IMR-90 (cell line): ENCODE measurements around the gene S100Z. TPM values are rescaled to one million over a fixed set of nuclear protein-coding genes. Genes with fewer than 3 reads are reported as not detected.

Experiments
- ATAC-seq: fragments of 200-7000 bp; cut with Tn5 transposase; 2 replicates; pipeline ENCODE4 v1.9.1; 2020; ENCODE audit warnings: low read depth, mild to moderate bottlenecking, moderate library complexity
- BruUV-seq: library from RNA; stranded (reverse); fragments of 400-500 nt; replicated peaks from 2 replicates; lab custom pipeline; 2021; lab: Mats Ljungman, UMichigan
- CTCF ChIA-PET: fragments of 300-600 bp; formaldehyde crosslinking; extraction: SDS; loops from one replicate; lab custom pipeline; 2021; ENCODE audit warnings: antibody characterized with exemption; lab: Yijun Ruan, JAX
- POLR2A ChIA-PET: fragments of 300-600 bp; sonication (Branson Sonifier 250); formaldehyde crosslinking; loops from one replicate; lab custom pipeline; 2022; ENCODE audit warnings: antibody characterized with exemption; ENCODE audit not compliant: unreplicated experiment; lab: Charles Lee
- DNase-seq: peaks from one replicate; pipeline ENCODE4 v3.0.0; 2013
- H2AFZ ChIP-seq: replicated peaks from 2 replicates; pipeline ENCODE3; 2013; ENCODE audit warnings: low read length, mild to moderate bottlenecking; ENCODE audit not compliant: poor library complexity
- H2AK5ac ChIP-seq: 2 replicates; pipeline ENCODE4 v1.6.1; 2013; ENCODE audit warnings: low read depth, low read length, inconsistent platforms
- H2AK9ac ChIP-seq: replicated peaks from 2 replicates; pipeline ENCODE3; 2013; ENCODE audit warnings: mild to moderate bottlenecking, low read depth, low read length, moderate library complexity; ENCODE audit not compliant: poor library complexity
- H2BK120ac ChIP-seq: 2 replicates; pipeline ENCODE4 v1.6.1; 2013; ENCODE audit warnings: low read depth, low read length, inconsistent platforms
- H2BK15ac ChIP-seq: 3 replicates; pipeline ENCODE4 v1.6.1; 2013; ENCODE audit warnings: low read depth, low read length, inconsistent platforms
- H2BK20ac ChIP-seq: 2 replicates; pipeline ENCODE4 v1.6.1; 2013; ENCODE audit warnings: low read depth, mild to moderate bottlenecking, inconsistent platforms, low read length, moderate library complexity
- H2BK5ac ChIP-seq: 2 replicates; pipeline ENCODE4 v1.6.1; 2013; ENCODE audit warnings: mild to moderate bottlenecking, low read depth, low read length, inconsistent platforms; ENCODE audit not compliant: poor library complexity, severe bottlenecking
- H3K14ac ChIP-seq: replicated peaks from 2 replicates; pipeline ENCODE4 v1.6.1; 2013; ENCODE audit warnings: low read depth, low read length, inconsistent platforms
- H3K18ac ChIP-seq: 2 replicates; pipeline ENCODE4 v1.6.1; 2013; ENCODE audit warnings: low read depth, low read length, control low read depth
- H3K23ac ChIP-seq: 2 replicates; pipeline ENCODE4 v1.6.1; 2013; ENCODE audit warnings: low read depth, low read length, inconsistent platforms
- H3K27ac ChIP-seq: 2 replicates; pipeline ENCODE4 v1.5.1; 2013; ENCODE audit warnings: mild to moderate bottlenecking, control low read depth, low read length; ENCODE audit not compliant: insufficient read depth
- H3K27me3 ChIP-seq: 2 replicates; pipeline ENCODE4 v1.6.1; 2013; ENCODE audit warnings: low read length; ENCODE audit not compliant: control insufficient read depth, insufficient read depth
- H3K36me3 ChIP-seq: 2 replicates; pipeline ENCODE4 v1.6.1; 2013; ENCODE audit warnings: low read length, mixed read lengths; ENCODE audit not compliant: control insufficient read depth, insufficient read depth
- H3K4ac ChIP-seq: 2 replicates; pipeline ENCODE4 v1.6.1; 2013; ENCODE audit warnings: low read depth, low read length, inconsistent platforms
- H3K4me1 ChIP-seq: 2 replicates; pipeline ENCODE4 v1.6.1; 2013; ENCODE audit warnings: low read length, mixed read lengths; ENCODE audit not compliant: control insufficient read depth, insufficient read depth
- H3K4me2 ChIP-seq: 2 replicates; pipeline ENCODE4 v1.6.1; 2013; ENCODE audit warnings: low read depth, mild to moderate bottlenecking, control low read depth, low read length, moderate library complexity
- H3K4me3 ChIP-seq: 2 replicates; pipeline ENCODE4 v1.5.1; 2013; ENCODE audit warnings: low read depth, mild to moderate bottlenecking, control low read depth, low read length, moderate library complexity; ENCODE audit not compliant: insufficient read depth
- H3K56ac ChIP-seq: 2 replicates; pipeline ENCODE4 v1.6.1; 2013; ENCODE audit warnings: low read length, inconsistent platforms; ENCODE audit not compliant: insufficient read depth; ENCODE audit errors: extremely low read depth
- H3K79me1 ChIP-seq, 2 experiments: 2 replicates each; pipeline ENCODE4 v1.6.1; 2013; ENCODE audit warnings: low read length in 2 of 2, inconsistent platforms in 1 of 2, low read depth in 1 of 2
- H3K9ac ChIP-seq: 2 replicates; pipeline ENCODE4 v1.6.1; 2013; ENCODE audit warnings: low read depth, low read length, control low read depth
- H3K9me1 ChIP-seq: 2 replicates; pipeline ENCODE4 v1.6.1; 2013; ENCODE audit warnings: low read length, inconsistent platforms; ENCODE audit not compliant: insufficient read depth
- H3K9me3 ChIP-seq: 2 replicates; pipeline ENCODE4 v1.6.1; 2013; ENCODE audit warnings: low read length; ENCODE audit not compliant: control insufficient read depth, insufficient read depth
- H4K20me1 ChIP-seq: 2 replicates; pipeline ENCODE4 v1.6.1; 2013; ENCODE audit warnings: low read length, inconsistent platforms; ENCODE audit not compliant: insufficient read depth
- H4K5ac ChIP-seq: 2 replicates; pipeline ENCODE4 v1.6.1; 2013; ENCODE audit warnings: mild to moderate bottlenecking, low read depth, low read length, control low read depth
- H4K8ac ChIP-seq, 2 experiments: 2 replicates each; pipeline ENCODE4 v1.6.1; 2013; ENCODE audit warnings: low read depth in 2 of 2, low read length in 2 of 2, control low read depth in 1 of 2, inconsistent platforms in 1 of 2
- H4K91ac ChIP-seq: 2 replicates; pipeline ENCODE4 v1.6.1; 2013; ENCODE audit warnings: low read depth, low read length, inconsistent platforms; ENCODE audit not compliant: insufficient read depth
- BHLHE40 ChIP-seq: fragments of 150-350 bp; IDR thresholded peaks from 2 replicates; pipeline ENCODE4 v1.6.1; 2016; ENCODE audit warnings: mild to moderate bottlenecking, low read depth, low read length
- CEBPB ChIP-seq: IDR thresholded peaks from 2 replicates; pipeline ENCODE4 v1.6.1; 2012; ENCODE audit warnings: low read depth, low read length, improper control_type of control experiment
- CHD1 ChIP-seq: IDR thresholded peaks from 2 replicates; pipeline ENCODE4 v1.6.1; 2012; ENCODE audit warnings: low read depth, low read length, improper control_type of control experiment
- FOS ChIP-seq: fragments of 150-350 bp; IDR thresholded peaks from 2 replicates; pipeline ENCODE4 v1.6.1; 2016; ENCODE audit warnings: low read depth, low read length
- MAFK ChIP-seq: IDR thresholded peaks from 2 replicates; pipeline ENCODE4 v1.6.1; 2012; ENCODE audit warnings: low read depth, low read length, improper control_type of control experiment
- MAZ ChIP-seq: IDR thresholded peaks from 2 replicates; pipeline ENCODE4 v1.6.1; 2012; ENCODE audit warnings: low read depth, mild to moderate bottlenecking, low read length, improper control_type of control experiment, moderate library complexity, borderline replicate concordance
- MXI1 ChIP-seq: IDR thresholded peaks from 2 replicates; pipeline ENCODE4 v1.6.1; 2012; ENCODE audit warnings: low read depth, mild to moderate bottlenecking, low read length, moderate library complexity, borderline replicate concordance
- NFE2L2 ChIP-seq: fragments of 150-350 bp; IDR thresholded peaks from 2 replicates; pipeline ENCODE4 v1.6.1; 2016; ENCODE audit warnings: low read depth, mild to moderate bottlenecking, low read length
- POLR2A ChIP-seq: IDR thresholded peaks from 2 replicates; pipeline ENCODE4 v1.6.1; 2012; ENCODE audit warnings: mild to moderate bottlenecking, low read depth, low read length
- RAD21 ChIP-seq: IDR thresholded peaks from 2 replicates; pipeline ENCODE4 v1.6.1; 2012; ENCODE audit warnings: low read length, improper control_type of control experiment
- RCOR1 ChIP-seq: IDR thresholded peaks from 2 replicates; pipeline ENCODE4 v1.6.1; 2012; ENCODE audit warnings: mild to moderate bottlenecking, low read length, improper control_type of control experiment; ENCODE audit not compliant: insufficient replicate concordance
- RFX5 ChIP-seq: IDR thresholded peaks from 2 replicates; pipeline ENCODE4 v1.8.0; 2012; ENCODE audit warnings: low read depth, mild to moderate bottlenecking, low read length, moderate library complexity
- SMC3 ChIP-seq: fragments of 150-350 bp; IDR thresholded peaks from 2 replicates; pipeline ENCODE4 v1.6.1; 2016; ENCODE audit warnings: low read depth, mild to moderate bottlenecking, antibody characterized with exemption, low read length, moderate library complexity
- WGBS, 2 experiments: methylation state at CpG; one replicate each; pipeline versions ENCODE4 v1.1.5 to v1.1.7; 2013; ENCODE audit warnings: missing lambda C conversion rate in 2 of 2; ENCODE audit not compliant: insufficient read length in 1 of 2; ENCODE audit errors: extremely low coverage in 2 of 2; 5-methylcytosine and 5-hydroxymethylcytosine counted together
- dilution Hi-C: fragments of 300-500 bp; cut with HindIII; formaldehyde crosslinking; loops from one replicate; pipeline ENCODE4 v1.14.3; 2018; ENCODE audit warnings: low sequenced_read_pairs; ENCODE audit not compliant: unreplicated experiment
- in situ Hi-C: fragments of 300-500 bp; cut with MboI; formaldehyde crosslinking; loops from 3 replicates; pipeline ENCODE4 v1.14.3; 2019; ENCODE audit warnings: low sequenced_read_pairs, inconsistent platforms, mixed read lengths
- intact Hi-C: fragments of 100-400 bp; cut with micrococcal nuclease; formaldehyde crosslinking; loops from 2 replicates; pipeline ENCODE4 v1.10.0; 2022
- polyA plus RNA-seq, 3 experiments: library from polyadenylated mRNA; depleted of rRNA; stranded (reverse); fragments of >200 nt; gene quantifications; 2 replicates each; pipeline ENCODE4 v1.2.3, GENCODE V29; 2012; ENCODE audit warnings: low replicate concordance in 1 of 3
- total RNA-seq: library from RNA; depleted of rRNA; stranded (reverse); fragments of >200 nt; gene quantifications from 2 replicates; pipeline ENCODE4 v1.2.3, GENCODE V29; 2012
- TF ChIP-seq, protein P1 (sequence below): fragments of 150-350 bp; IDR thresholded peaks from 2 replicates; pipeline ENCODE4 v1.6.1; 2017; ENCODE audit warnings: mild to moderate bottlenecking, antibody characterized with exemption, low read length, low read depth
- TF ChIP-seq, protein P2 (sequence below): fragments of 150-350 bp; IDR thresholded peaks from 2 replicates; pipeline ENCODE4 v1.6.1; 2016; ENCODE audit warnings: low read depth, mild to moderate bottlenecking, low read length, moderate library complexity, borderline replicate concordance
- TF ChIP-seq, protein P3 (sequence below): conservative IDR thresholded peaks from 2 replicates; pipeline ENCODE4 v1.5.1; 2012; ENCODE audit warnings: mild to moderate bottlenecking, low read depth, low read length, improper control_type of control experiment

Gene S100Z
- total and polyA plus RNA-seq, 2 of the 4 experiments (the other 2 are of a cell fraction) = not detected

DNA sequence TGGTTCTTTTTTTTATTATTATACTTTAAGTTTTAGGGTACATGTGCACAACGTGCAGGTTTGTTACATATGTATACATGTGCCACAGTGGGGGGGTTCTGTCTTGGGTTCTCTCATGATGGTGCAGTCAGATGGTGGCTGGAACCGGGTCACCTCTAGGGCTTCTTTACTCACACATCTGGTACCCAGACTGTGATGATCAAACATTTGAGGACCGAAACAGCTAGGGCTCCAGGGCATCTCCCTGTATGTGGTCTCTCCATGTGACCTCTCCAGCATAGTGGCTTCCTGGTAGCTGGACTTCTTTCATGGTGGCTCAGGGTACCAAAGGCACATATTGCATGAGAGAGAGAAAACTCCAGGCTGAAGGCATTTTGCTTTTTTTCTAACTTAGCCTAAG is 93.2 kb downstream of the S100Z start:
- Histone ChIP-seq H3K9me1 (no peaks in the 10 kb centered on the region), H3K4ac (0 out of 2 replicates have a peak overlapping the region, but pooled peaks have one; percentile 7), H2BK5ac (no peak overlapping the region), H3K56ac (no peak overlapping the region), H2AFZ (no peak overlapping the region), H3K27me3 (peaks cover 2% of the 10 kb centered on the region; the same call in 1 of the 2 replicates), H3K4me1 (0 out of 2 replicates have a peak, but pooled peaks cover 1% of the 10 kb centered on the region), H2AK9ac (no peak overlapping the region), H3K27ac (no peak overlapping the region), H3K14ac (no peak overlapping the region), H3K4me3 (no peak overlapping the region), H3K79me1 (no peaks in the 10 kb centered on the region), H4K20me1 (no peaks in the 10 kb centered on the region), H2BK120ac (no peak overlapping the region), H2BK20ac (peak overlapping the region; percentile 58; the same call in 1 of the 2 replicates), H3K9ac (no peak overlapping the region), H3K23ac (no peak overlapping the region), H4K8ac (0 out of 4 replicates have a peak overlapping the region, but pooled peaks of 1 of the 2 experiments have one; percentile 18), H3K4me2 (no peak overlapping the region), H4K91ac (no peak overlapping the region), H4K5ac (no peak overlapping the region), H3K18ac (no peak overlapping the region), H3K9me3 (no peaks in the 10 kb centered on the region), H3K36me3 (no peaks in the 10 kb centered on the region), H2BK15ac (peak overlapping the region; percentile 58; the same call in 1 of the 3 replicates), H2AK5ac (no peak overlapping the region)
- DNase-seq = no peak
- WGBS, 2 experiments = no CpG with 5 or more reads among the region's 3 CpGs
- POLR2A ChIA-PET = no interaction called here
- BruUV-seq = no TSS peak
- TF ChIP-seq, protein P1, sequence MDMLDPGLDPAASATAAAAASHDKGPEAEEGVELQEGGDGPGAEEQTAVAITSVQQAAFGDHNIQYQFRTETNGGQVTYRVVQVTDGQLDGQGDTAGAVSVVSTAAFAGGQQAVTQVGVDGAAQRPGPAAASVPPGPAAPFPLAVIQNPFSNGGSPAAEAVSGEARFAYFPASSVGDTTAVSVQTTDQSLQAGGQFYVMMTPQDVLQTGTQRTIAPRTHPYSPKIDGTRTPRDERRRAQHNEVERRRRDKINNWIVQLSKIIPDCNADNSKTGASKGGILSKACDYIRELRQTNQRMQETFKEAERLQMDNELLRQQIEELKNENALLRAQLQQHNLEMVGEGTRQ = no peak
- TF ChIP-seq, protein P2, sequence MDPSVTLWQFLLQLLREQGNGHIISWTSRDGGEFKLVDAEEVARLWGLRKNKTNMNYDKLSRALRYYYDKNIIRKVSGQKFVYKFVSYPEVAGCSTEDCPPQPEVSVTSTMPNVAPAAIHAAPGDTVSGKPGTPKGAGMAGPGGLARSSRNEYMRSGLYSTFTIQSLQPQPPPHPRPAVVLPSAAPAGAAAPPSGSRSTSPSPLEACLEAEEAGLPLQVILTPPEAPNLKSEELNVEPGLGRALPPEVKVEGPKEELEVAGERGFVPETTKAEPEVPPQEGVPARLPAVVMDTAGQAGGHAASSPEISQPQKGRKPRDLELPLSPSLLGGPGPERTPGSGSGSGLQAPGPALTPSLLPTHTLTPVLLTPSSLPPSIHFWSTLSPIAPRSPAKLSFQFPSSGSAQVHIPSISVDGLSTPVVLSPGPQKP = no peak
- TF ChIP-seq MAZ = no peak
- TF ChIP-seq FOS = no peak
- no peak for TF ChIP-seq CEBPB
- no peak for TF ChIP-seq RAD21
- no peak for TF ChIP-seq MAFK
- no peak for TF ChIP-seq SMC3
- TF ChIP-seq NFE2L2 = no peak
- TF ChIP-seq BHLHE40 = no peak
- TF ChIP-seq RFX5 = no peak
- TF ChIP-seq POLR2A = no peak
- no peak for TF ChIP-seq RCOR1
- TF ChIP-seq, protein P3, sequence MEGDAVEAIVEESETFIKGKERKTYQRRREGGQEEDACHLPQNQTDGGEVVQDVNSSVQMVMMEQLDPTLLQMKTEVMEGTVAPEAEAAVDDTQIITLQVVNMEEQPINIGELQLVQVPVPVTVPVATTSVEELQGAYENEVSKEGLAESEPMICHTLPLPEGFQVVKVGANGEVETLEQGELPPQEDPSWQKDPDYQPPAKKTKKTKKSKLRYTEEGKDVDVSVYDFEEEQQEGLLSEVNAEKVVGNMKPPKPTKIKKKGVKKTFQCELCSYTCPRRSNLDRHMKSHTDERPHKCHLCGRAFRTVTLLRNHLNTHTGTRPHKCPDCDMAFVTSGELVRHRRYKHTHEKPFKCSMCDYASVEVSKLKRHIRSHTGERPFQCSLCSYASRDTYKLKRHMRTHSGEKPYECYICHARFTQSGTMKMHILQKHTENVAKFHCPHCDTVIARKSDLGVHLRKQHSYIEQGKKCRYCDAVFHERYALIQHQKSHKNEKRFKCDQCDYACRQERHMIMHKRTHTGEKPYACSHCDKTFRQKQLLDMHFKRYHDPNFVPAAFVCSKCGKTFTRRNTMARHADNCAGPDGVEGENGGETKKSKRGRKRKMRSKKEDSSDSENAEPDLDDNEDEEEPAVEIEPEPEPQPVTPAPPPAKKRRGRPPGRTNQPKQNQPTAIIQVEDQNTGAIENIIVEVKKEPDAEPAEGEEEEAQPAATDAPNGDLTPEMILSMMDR = no peak
- TF ChIP-seq CHD1 = no peak
- TF ChIP-seq MXI1 = no peak
- dilution Hi-C loops (no loop called here), in situ Hi-C loops (no loop called here), intact Hi-C loops (no loop called here)
- CTCF ChIA-PET = no interaction called here
- ATAC-seq = peak; percentile 42
